Right lobe of liver (tissue), 6 donors: ENCODE results near the gene CD164L2. TPM values are rescaled to one million over a fixed set of nuclear protein-coding genes. Genes with fewer than 3 reads are reported as not detected.
"Not testable (repeated sequence)": the region's sequence is repeated elsewhere in the genome, so short reads cannot be mapped to it uniquely, and the experiment has no call there.

Experiments
- ATAC-seq, 4 donors: fragments of 200-7000 bp; cut with Tn5 transposase; one replicate each; pipeline ENCODE4 v1.9.1; 2020; ENCODE audit warnings: mild to moderate bottlenecking in 4 of 4, moderate library complexity in 4 of 4
- DNase-seq, 3 donors: peaks; one replicate each; pipeline ENCODE4 v3.0.0-alpha.2; 2020
- H3K27ac ChIP-seq, 3 donors: fragments of 200-600 bp; one replicate each; pipeline ENCODE4 v1.8.0; 2022
- H3K27me3 ChIP-seq, 2 donors: fragments of 200-600 bp; one replicate each; pipeline ENCODE4 v1.8.0; 2022
- H3K36me3 ChIP-seq, 4 donors: fragments of 200-600 bp; sonication (generic) in 1 of 4; one replicate each; pipeline versions ENCODE4 v1.5.1 to v1.8.0; 2017 to 2022; ENCODE audit warnings: control low read depth in 1 of 4
- H3K4me1 ChIP-seq, 4 donors: fragments of 200-600 bp; sonication (generic) in 1 of 4; one replicate each; pipeline versions ENCODE4 v1.5.1 to v1.8.0; 2017 to 2022; ENCODE audit warnings: control low read depth in 1 of 4
- H3K4me3 ChIP-seq, 3 donors: fragments of 200-600 bp; one replicate each; pipeline ENCODE4 v1.8.0; 2022
- H3K9me3 ChIP-seq, 4 donors: fragments of 200-600 bp; sonication (generic) in 1 of 4; one replicate each; pipeline versions ENCODE4 v1.5.1 to v1.8.0; 2017 to 2022; ENCODE audit warnings: control low read depth in 1 of 4
- POLR2A ChIP-seq: fragments of 450-650 bp; IDR thresholded peaks from one replicate; pipeline ENCODE4 v1.6.1; 2017; ENCODE audit warnings: antibody characterized with exemption, mild to moderate bottlenecking
- WGBS: methylation state at CpG from one replicate; pipeline ENCODE4 v1.1.6; 2018; ENCODE audit warnings: low coverage, low lambda C conversion rate; ENCODE audit not compliant: insufficient coverage; ENCODE audit errors: missing lambda C conversion rate; 5-methylcytosine and 5-hydroxymethylcytosine counted together
- intact Hi-C, 2 donors: fragments of 100-400 bp; cut with DNase I; formaldehyde crosslinking; loops; one replicate each; pipeline versions ENCODE4 v1.11.2 to v1.14.1; 2022
- total RNA-seq, 6 experiments: library from RNA; depleted of rRNA in 2 of 6; stranded (reverse); fragments of >200 nt in 2 of 6; fragmentation: NEBNext Ultra II Directional in 3 of 6; extraction: Animal tissue kit (Norgen Biotek cat#: 25700) in 3 of 6; gene quantifications; one replicate each; pipeline versions ENCODE4 v1.1.0 to v1.2.4, GENCODE V29; 2016 to 2023
- TF ChIP-seq, protein P1 (sequence below), 4 donors: fragments of 200-600 bp in 3 of 4; fragments of 450-650 bp in 1 of 4; IDR thresholded peaks; one replicate each; pipeline versions ENCODE4 v1.5.1 to v1.8.0; 2016 to 2022; ENCODE audit warnings: antibody characterized with exemption in 4 of 4, mild to moderate bottlenecking in 2 of 4
- donor health status: DM: no; HTN: yes; CAD: no.
- donor health status: DM: no; HTN: no; CAD: no.
- donor health status: DM: no; HTN: no; CAD: no.
- donor health status: DM: no; HTN: yes; CAD: no.
- donor health status: DM: no; HTN: yes; CAD: no.

CD164L2 gene
- total RNA-seq, 6 experiments from 2014 or later: 0.86 TPM; not detected in 5

DNA sequence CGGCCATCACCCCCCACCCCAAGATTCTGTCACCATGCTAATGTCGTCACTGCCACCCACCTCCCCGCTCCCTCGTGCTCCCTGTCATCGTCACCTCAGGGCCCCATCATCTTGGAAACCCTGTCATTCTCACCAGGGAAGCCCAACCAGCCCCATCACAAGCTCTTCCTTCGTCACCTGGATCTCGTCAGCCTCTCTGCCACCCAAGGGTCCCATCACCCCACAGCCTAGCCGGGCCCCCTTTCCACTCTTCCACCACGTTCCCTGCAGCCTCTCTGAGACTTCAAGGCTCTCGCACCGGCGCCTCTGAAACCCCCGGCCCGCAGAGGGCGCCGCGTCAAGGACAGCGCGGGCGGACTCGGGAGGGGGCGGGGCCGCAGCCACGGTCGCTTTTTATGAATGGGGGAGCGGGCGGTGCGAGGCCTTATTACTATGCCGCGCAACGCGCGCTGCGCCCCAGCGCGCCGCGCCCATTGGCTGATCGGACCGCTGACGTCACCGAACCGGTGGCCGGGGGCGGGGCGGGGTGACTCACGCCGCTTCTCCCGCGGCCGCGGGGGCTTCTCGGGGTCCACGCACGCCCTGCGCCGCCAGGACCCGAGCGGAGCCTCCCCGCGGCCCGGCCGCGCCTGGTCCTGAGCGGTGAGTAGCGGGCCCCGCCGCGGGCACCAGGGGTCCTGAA lies 9.1 kb upstream of the CD164L2 start, which contains the start of gene GPR3:
Gene GPR3, plus strand, starts transcription at position 527 of the 682 bp plus-strand sequence. CDS start 1,177 bp downstream, outside the sequence.
- Histone ChIP-seq H3K27me3 (no peaks in the 10 kb centered on the region), H3K36me3 (no peaks in the 10 kb centered on the region), H3K4me1 (peaks cover 0 to 6% (median 0%) of the 10 kb centered on the region in 4 donors), H3K27ac (peak within 1 kb of the TSS in 2 of 3 donors; percentile 33 to 44), H3K4me3 (peak within 1 kb of the TSS; percentile 38 to 41 (median 40)), H3K9me3 (no peaks in the 10 kb centered on the region)
- TF ChIP-seq, protein P1, sequence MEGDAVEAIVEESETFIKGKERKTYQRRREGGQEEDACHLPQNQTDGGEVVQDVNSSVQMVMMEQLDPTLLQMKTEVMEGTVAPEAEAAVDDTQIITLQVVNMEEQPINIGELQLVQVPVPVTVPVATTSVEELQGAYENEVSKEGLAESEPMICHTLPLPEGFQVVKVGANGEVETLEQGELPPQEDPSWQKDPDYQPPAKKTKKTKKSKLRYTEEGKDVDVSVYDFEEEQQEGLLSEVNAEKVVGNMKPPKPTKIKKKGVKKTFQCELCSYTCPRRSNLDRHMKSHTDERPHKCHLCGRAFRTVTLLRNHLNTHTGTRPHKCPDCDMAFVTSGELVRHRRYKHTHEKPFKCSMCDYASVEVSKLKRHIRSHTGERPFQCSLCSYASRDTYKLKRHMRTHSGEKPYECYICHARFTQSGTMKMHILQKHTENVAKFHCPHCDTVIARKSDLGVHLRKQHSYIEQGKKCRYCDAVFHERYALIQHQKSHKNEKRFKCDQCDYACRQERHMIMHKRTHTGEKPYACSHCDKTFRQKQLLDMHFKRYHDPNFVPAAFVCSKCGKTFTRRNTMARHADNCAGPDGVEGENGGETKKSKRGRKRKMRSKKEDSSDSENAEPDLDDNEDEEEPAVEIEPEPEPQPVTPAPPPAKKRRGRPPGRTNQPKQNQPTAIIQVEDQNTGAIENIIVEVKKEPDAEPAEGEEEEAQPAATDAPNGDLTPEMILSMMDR (IDR thresholded peaks at IDR 0.05): peak; percentile 16 to 44 (median 41)
- TF ChIP-seq POLR2A: no peak
- WGBS: 3% methylated on average over 18 of the region's 69 CpGs
- peak; percentile 78 to 88 (median 78) for DNase-seq
- peak; percentile 75 to 81 (median 75) for ATAC-seq
- intact Hi-C loops: loop anchor here in 1 of 2 donors (5.0 kb wide), 2 partner anchors 35 to 90 kb away; no protein-coding TSS in a partner anchor

DNA sequence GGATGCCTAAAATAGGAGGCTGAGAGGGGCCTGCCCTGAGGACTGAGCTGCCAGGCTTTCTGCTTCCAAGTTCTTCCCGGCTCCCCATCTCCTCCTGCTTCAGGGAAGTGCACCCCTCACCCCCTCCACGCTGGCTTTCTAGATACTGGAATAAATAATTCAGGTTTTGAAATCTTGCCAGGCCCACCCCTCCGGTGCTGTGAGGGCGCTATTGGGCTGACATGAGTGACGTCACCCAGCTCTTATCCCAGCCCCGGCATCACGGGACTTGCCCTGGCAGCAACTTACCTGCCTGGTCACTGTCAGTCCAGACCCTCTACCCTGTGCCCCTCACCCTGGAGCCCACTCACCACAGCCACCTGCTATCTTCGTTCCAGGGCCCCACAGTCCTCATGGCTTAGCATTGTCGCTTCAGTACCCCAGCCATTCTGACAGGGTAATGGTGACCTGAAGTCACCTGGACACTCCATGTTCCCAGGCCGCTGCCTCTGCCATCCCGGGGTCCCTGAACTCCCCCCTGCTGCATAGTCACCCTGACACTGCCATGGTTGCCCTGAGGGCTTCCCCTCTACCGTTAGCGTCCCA lies 8.5 kb upstream of the CD164L2 start:
- TF ChIP-seq, protein P1 (IDR thresholded peaks at IDR 0.05): no peak
- TF ChIP-seq POLR2A: no peak

DNA sequence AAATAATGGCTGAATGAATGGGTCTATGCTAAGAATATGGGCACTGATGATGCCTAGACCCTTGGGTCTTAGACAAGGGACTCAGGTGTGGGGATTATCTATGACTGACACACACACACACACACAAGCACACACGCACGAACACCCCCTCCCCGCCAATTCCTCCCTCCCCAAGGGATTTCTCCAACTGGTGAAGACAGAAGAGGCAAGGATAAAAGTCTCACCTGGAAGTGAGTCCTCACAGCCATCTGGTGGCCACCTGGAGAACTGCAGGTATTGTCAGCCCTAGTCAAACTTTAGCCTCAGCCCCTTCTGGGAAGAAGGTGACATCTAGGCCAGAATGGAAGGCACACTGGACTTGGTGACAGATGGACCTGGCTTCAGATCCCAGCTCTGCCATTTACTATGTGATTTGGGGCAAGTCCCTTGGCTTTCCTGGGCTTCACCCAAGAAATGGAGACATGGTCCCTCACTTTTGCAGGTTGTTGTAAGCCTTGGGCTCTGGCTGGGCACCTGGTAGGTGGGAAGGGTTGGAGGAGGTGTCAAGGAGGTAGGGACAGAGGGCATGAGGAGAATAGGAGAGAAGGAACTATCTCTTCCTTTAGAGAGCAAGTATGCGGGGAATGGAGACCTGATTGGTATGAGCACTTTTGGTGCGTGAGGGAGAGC lies 5.3 kb upstream of the CD164L2 start:
- no peaks in the 10 kb centered on the region for H3K27me3 ChIP-seq
- no peak overlapping the region for H3K4me3 ChIP-seq
- peak in 2 of 3 donors; percentile 72 to 78 for DNase-seq
- H3K9me3 ChIP-seq: no peaks in the 10 kb centered on the region
- 39% methylated on average over 4 of the region's 5 CpGs for WGBS
- intact Hi-C loops: no loop called here
- no peaks in the 10 kb centered on the region for H3K36me3 ChIP-seq
- H3K4me1 ChIP-seq: peaks cover 0 to 6% (median 0%) of the 10 kb centered on the region in 4 donors
- ATAC-seq: peak; percentile 65 to 77 (median 70)
- TF ChIP-seq POLR2A: no peak
- TF ChIP-seq, protein P1 (IDR thresholded peaks at IDR 0.05): peak; percentile 70 to 85 (median 76)
- no peak overlapping the region for H3K27ac ChIP-seq

More for the DNA sequence above, 8.5 kb upstream of the CD164L2 start:
- intact Hi-C loops: loop anchor here in 1 of 2 donors (5.0 kb wide), 2 partner anchors 34 to 89 kb away; no protein-coding TSS in a partner anchor
- Histone ChIP-seq H3K9me3 (no peaks in the 10 kb centered on the region), H3K27me3 (no peaks in the 10 kb centered on the region), H3K27ac (peak overlapping the region; percentile 33 to 54 (median 44)), H3K4me1 (peaks cover 0 to 6% (median 0%) of the 10 kb centered on the region in 4 donors), H3K36me3 (no peaks in the 10 kb centered on the region), H3K4me3 (no peak overlapping the region)
- 8% methylated on average over 6 of the region's 13 CpGs for WGBS
- ATAC-seq (peak; percentile 18 to 37 (median 27)), DNase-seq (peak in 1 of 3 donors; percentile 68)

DNA sequence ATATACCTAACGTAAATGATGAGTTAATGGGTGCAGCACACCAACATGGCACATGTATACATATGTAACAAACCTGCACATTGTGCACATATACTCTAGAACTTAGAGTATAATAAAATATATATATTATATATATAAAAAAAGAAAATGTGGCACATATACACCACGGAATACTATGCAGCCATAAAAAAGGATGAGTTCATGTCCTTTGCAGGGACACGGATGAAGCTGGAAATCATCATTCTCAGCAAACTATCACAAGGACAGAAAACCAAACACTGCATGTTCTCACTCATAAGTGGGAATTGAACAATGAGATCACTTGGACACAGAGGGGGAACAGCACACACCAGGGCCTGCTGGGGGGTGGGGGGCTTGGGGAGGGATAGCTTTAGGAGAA lies 1.7 kb upstream of the CD164L2 start:
- ATAC-seq, H3K36me3 ChIP-seq, H3K9me3 ChIP-seq, H3K4me3 ChIP-seq, DNase-seq, H3K27me3 ChIP-seq, intact Hi-C loops, H3K27ac ChIP-seq, H3K4me1 ChIP-seq: not testable (repeated sequence)
- 81% methylated on average over 3 of the region's 3 CpGs for WGBS
